Thyroid gland (tissue), 4 donors: ENCODE data around the gene ARF6.

ENCODE experiments used
- CTCF ChIP-seq, 6 experiments: fragments of 200-600 bp in 3 of 6; fragments of 450-650 bp in 3 of 6; sonication (generic) in 3 of 6; IDR thresholded peaks; one replicate each; pipeline ENCODE4 v1.5.1; 2016 to 2019; ENCODE audit warnings: antibody characterized with exemption in 6 of 6, mild to moderate bottlenecking in 2 of 6, inconsistent platforms in 1 of 6, moderate library complexity in 1 of 6
- POLR2A ChIP-seq, 2 donors: fragments of 450-650 bp; IDR thresholded peaks; one replicate each; pipeline ENCODE4 v1.6.1; 2017; ENCODE audit warnings: antibody characterized with exemption in 2 of 2, mild to moderate bottlenecking in 2 of 2, moderate library complexity in 1 of 2

DNA sequence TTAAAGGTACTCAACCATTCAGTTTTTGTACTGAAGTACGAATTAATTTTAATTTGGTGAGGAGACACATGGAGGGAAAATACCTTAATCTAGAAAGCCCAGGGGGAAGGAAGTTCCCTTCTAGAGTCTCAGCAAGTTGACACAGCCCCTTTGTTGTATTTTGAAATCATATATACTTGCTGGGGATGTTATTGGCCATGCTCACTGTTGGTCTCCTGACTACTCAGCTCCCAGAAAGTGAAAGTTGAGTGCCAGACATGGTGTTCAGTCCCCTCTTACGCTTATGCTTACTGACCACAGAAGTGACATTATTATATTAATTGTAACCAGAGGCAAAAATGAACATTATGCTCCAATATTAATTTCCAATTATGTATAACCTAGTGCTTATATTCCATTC lies 28.1 kb downstream of the ARF6 start:
- TF ChIP-seq POLR2A (IDR thresholded peaks at IDR 0.05) (no peak), CTCF (IDR thresholded peaks at IDR 0.05) (no peak)
